Measurements from ENCODE around the gene NEDD4L.

Gene NEDD4L

DNA sequence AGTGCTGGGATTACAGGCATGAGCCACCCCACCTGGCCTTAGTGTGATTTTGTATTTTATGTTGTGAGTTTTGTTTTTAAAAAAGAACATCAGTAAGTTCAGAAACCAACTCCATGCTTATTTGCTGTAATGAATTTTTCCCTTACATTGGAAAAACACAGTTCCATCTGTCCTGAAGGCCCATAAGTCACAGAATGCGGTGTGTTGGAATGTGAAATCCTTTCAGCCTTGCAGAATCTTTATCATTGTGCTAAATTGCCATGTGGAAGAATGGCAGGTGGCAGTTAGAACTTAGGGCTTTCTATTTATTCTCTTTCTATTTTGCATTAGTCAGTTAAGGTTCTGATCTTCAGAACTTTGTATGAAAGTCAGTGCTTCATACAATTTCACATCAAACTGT is 52.6 kb downstream of the NEDD4L start:
- no peak for DNase-seq

DNA sequence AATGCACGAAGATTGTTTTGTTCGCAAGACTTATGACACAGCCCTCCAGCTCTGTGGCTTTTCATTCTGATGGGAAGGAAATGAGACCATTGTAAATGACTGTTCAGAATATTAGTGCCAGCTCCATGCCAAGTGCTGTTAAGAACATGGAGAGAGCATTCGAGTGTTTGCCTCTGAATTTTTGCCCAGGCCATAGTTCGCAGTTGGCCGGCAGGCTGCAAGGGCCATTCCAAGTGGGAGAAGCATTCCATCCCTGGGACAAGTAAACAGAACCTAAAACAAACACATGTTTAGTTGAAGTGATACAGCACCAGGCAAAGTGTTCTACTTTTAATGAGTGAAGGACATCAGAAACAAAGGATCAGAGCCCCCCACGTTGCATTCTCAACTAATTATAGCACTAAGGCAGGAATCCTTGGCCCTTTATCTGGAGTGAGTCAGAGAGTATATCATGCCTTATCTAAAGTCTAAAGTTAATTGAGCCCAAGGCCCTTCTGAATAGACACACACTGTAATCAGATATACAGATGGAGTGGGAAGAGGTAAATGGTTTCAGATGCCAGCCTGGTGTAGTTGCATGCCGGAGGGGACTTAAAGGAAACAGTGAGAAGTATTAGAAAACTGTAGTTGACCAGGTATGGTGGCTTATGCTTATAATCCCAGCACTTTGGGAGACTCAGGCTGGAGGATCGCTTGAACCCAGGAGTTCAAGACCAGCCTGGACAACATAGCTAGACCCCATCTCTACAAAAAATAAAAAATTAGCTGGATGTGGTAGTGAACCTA is 53.3 kb downstream of the NEDD4L start:
- DNase-seq, result no peak

DNA sequence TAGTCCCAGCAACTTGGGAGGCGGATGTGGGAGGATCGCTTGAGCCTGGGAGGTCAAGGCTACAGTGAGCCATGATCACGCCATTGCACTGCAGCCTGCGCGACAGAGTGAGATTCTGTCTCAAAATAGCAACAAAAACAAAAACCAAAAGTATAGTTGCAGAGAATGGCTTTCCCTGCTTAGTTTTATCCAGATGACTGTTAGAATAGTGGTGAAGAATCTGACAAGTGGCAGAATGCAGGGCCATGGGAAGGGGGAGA is 53.8 kb downstream of the NEDD4L start:
- DNase-seq, result no peak

DNA sequence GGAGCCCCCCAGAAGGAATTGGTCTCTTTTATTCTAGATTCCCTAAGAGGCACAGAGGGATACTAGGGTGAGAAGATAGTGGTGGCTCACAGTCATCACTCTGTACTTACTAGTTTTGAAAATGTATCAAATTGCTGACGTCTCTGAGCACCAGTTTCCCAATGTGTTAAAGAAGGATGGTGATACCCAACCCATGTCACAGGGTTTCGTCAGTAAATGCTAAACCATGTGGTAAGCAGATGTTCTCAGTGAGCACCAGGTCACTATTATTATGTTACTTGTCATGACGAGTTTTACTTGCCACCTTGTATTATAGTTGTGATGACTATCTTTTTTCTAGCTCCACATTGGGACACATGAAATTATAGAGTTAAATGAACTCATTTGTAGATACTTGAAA is 54.7 kb downstream of the NEDD4L start:
- no peak for DNase-seq

DNA sequence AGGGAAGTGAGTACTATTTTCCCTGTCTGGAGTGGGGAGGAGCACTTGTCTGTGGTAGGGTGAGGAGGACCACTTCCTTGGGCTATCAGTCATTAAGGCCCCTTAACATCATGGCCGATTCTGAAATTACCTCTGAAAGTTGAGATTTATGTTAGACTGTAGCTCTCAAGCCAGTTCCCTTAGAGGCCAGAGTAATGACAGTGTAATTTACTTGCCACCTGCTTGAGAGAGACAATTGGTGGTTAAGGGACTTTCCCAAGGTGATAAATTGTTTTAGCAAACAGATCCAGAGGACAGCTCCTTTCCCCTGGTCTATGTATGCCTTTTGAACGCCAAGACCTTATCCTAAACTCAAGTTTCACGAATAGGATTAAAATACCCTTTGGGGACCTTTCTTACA is 56.1 kb downstream of the NEDD4L start:
- no peak for DNase-seq

DNA sequence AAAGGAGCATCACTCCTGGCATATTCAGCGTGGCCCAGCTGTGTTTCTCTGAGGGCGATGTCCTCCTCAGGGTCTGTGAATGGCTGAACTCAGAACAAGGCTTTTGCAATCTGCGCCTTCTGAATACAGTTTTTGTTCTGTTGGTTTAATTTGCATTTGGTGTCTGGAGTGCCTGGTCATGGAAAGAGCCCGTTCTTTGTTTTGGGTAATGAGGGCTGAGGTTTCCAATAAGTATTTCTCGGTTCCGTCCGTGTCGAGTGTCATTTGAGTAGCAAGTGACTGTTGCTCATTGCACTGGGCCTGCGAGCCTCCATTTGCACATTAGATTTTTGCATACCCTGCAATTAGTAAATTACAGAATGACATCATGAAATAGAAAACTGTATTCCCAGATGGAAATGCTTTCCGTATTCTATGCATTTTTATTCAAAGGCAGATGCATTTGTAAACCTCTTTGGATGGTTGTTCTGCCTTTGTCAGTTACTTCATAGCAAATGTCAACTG is 57.3 kb downstream of the NEDD4L start:
- peak; percentile 77 to 96 for DNase-seq

DNA sequence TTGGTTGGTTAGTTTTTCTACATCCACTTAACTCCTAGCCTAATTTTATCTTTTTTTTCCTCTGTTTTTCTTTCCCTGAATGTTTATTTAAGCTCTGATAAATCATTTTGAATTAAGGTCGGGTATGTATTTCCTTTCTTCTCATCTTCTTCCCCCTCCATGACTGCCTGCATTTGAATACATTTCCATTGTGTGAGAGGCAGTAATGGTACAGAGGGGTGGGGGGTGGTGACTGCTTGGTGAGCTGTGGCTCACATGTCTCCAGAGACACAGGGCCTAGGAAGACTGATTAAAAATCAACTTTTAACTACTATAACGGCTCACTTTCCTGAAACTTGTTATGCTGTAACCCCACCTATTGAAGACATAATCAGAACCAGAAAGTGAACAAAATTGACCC is 58.0 kb downstream of the NEDD4L start:
- no peak for DNase-seq

DNA sequence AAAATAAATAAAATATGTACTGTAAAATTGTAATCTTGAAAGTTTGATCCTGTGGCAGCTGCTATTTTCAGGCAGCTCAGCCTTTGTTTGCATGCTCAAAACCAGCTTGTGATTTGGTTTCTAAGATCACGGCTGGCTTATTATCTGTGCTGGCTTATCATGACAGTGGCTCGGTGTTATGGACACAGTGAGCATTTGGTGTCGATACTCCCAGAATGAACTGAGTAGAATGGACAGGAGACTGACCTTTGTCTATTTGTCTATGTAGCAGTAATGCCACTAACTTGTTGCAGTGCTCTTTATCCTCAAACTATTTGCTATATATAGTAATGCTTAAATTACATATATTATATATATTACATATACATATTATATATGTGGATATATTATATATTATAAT is 58.8 kb downstream of the NEDD4L start:
- DNase-seq, result no peak

DNA sequence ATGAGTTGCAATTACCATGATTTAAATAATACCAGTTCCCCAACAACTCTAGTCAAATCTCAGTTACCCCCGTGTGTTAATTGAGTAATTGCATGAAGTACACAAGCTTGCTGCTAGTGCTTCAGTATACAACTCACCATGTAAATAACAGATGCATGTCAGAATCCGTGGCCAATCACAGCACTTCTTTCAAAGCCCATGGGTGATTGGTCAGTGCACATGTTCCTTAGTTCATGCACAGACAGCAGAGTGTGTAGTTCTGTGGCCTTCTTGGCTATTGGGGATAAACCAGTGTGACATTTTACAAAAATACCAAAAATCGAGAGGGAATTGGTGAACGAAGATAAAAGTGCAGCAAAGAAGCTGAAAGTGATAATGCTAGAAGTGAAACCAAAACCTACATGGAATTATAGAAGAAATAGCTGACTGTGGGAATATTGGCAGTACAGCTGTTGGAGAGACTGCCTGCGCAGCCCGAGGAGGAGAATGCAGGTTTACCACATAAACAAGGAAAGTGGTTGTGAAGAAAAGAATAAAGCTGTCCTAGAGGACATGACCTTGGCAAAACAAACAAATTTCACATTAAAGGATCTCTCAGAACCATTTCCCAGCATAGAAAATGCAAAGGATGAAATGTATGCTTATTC is 59.4 kb downstream of the NEDD4L start:
- DNase-seq, result no peak

DNA sequence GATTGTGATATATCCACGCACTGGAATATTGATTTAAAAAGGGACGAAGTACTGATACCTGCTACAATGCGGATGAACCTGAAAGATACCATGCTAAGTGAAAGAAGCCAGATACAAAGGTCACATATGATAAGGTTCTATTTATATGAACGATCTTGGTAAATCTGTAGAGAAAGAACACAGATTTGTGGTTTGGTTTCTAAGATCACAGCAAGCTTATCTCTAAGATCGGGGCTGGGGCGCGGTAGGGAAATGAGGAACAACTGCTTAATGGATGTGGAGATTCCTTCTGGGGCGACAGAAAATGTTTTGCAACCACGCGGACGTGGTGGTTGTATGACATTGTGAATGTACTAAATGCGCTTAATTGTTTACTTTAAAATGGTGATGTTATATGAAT is 60.1 kb downstream of the NEDD4L start:
- DNase-seq, result no peak

DNA sequence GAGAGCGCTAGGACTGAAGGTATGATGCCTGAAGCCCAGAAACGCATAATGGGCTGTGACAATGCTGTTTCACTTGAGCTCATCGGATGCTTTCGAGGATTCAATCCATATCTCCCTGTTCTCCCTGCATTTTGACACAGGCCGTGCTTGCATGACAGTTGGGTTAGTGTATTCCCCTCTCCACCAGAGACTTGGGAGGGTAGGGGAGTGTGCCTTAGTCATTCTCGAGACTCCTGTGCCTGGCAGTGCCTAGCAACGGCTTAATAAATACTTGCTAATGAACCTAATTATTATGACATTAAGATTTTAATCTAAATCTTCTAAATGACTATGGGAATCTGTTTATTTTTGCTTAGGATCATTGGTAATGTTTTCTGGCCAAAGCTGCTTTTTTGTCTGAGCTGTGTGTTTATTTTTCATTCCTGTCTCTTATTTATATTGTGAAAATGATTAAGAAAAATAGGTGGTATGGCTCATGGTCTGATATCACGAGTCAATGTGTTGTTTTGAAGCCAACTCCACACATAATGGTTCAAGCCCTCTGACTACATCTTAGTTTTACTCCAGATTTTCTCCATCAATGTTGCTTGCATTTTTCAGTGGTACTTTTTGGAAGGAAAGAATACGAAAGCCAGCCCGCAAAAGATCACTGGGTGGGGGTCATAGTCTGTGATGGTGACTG is 61.3 kb downstream of the NEDD4L start:
- DNase-seq, result no peak

DNA sequence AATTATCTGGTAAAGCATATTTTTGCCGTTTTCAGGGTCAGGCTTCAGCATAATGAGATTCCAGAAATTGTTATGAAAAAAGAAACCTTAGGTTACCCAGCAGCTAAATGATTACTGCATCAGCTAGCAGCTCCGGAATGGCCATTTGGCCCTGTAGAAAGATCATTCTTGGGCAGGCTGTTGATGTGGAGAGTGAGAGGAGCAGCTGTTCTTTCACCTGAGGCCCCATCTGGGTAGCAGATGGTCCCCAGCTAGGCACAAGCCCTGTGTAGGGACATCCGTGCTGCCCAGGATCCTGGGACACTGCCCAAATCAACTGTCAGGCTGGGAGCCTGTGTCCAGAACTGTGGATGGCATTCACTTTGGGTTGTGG is 61.8 kb downstream of the NEDD4L start:
- DNase-seq, result no peak

DNA sequence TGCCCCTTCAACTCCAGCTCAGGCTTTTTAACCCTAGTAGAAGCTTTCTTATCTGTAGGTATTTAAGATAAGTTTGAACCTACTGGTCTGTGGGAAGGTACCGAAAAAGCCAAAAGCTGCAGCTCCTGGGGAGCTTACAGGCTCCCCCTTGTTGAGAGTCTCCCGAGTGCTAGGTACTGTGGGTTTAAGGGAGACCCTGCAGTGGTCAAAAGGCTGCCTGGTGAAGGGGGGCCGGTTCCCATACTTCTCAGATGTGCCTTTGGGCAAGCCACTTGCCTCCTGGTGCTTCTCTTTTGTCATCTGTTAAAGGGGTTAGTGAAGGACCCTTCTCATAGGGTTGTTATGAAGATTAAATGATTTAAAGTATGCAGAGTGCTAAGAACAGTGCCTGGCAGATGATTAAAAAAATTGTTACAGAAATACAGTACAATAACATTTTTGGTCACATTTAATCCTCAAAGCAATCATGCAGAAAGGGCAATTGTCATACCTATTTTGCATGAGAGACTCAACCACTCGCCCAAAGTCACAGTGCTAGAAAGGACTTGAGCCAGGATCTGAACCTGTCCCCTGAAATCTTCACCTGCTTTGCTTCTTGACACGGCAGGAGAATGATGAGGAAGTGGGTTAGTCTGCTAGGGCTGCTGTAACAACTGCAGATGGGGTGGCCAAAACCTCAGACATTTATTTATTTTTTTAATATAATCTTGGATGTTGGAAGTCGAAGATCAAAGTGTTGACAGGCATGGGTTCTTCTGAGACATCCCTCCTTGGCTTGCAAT is 62.5 kb downstream of the NEDD4L start:
- DNase-seq, result no peak

DNA sequence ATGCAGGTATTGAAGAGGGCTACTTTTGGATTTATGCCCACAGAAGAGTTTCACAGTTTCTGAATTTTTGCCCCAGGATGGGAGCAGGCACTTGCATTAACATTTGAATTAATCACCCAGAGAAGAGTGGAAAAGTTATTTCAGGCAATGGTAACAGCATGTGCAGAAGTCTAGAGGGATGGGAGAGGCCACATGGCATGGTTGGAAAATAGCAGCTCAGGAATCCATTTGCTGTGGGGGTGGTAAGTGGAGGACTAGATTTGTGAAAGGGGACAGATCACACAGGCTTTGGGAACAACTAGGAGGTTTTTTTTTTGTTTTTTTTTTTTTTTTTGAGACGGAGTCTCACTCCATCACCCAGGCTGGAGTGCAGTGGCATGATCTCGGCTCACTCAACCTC is 65.2 kb downstream of the NEDD4L start:
- DNase-seq, result no peak

DNA sequence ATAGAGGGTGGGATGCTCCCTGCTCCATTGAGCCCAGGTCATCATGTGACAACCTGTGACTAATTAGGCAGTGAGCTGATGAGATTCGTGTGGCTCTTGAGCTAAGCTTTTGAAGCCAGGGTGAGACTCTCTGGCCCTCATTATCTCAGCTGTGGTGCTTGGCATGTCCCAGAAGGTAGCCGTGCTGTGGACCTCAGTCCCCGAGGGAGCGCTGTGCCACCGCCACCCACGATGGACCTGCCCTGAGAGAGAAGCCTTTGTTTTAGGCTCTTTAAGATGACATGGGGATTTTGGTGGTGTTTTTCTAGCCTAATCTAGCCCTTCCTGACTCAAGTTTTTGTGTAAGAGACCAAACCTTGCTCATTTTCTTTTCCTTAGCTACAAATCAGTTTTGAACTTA is 66.4 kb downstream of the NEDD4L start:
- DNase-seq, result no peak

DNA sequence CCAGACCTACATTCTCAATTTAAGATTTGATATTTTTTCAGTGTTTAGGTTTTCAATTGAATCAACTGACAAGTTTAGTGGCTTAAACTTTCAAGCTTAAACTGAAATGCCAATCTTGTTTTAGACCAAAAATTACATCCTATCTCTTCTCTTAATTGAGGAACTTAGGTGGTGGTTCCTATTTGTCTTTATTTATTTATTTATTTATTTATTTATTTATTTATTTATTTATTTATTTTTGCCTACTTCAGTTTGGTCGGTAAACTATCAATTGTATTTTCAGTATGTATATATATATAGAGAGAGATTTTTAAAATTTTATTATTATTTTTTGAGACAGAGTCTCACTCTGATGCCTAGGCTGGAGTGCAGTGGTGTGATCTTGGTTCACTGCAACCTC is 68.1 kb downstream of the NEDD4L start:
- no peak for DNase-seq

DNA sequence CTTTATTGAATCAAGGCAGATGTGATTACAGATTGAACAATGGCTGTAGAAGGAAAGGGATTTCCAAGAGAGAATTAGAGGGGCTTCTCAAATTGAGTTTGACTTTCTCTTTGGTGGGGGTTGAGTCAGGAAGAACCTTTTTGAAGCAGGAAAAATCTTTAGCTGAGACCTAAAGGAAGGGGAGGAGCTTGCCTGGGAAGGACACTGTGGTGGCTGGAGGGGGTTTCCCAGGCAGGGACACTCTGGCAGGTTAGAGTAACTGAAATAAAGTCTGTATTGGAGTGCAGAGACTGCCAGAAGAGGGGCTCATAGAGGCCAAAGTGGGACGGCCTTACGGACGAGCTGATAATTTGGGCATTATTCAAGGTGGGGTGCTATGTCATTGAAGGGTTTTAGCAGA is 69.3 kb downstream of the NEDD4L start:
- no peak for DNase-seq

DNA sequence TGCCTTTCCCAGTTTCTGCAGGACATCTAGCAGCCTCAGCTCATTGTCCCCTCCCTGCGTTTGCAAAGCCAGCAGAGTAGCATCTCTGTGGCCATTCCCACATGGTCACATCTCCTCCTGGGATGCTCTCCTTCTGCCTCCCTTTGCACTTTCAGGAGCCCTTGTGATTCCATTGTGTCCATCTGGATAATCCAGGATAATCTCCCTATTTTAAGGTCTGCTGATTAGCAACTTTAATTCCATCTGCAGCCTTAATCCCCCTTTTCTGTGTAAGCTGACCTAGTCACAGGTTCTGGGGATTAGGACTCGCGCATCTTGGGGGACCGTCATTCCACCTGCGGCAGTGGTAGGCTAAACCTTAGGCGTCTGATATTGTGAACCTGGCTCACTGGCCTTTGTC is 70.7 kb downstream of the NEDD4L start:
- no peak for DNase-seq

DNA sequence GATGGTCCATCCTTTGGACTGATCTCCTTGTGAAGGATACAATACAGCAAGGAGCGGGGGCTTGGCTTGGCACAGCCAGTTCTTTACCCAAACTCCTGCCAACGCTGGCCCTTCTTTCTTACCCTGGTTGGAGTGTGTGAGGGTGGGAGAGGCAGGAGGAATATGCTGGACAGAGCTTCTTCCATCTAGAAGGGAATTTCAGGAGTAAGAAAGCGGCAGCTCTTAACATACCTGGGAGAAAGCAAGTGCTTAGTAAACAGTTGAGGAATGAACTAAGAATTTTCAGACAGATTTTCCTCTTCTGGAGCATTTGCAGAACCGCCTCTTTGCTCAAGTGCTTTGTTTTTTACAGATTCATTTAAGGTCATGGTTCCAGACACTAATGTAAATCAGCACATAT is 72.8 kb downstream of the NEDD4L start:
- DNase-seq, result no peak

DNA sequence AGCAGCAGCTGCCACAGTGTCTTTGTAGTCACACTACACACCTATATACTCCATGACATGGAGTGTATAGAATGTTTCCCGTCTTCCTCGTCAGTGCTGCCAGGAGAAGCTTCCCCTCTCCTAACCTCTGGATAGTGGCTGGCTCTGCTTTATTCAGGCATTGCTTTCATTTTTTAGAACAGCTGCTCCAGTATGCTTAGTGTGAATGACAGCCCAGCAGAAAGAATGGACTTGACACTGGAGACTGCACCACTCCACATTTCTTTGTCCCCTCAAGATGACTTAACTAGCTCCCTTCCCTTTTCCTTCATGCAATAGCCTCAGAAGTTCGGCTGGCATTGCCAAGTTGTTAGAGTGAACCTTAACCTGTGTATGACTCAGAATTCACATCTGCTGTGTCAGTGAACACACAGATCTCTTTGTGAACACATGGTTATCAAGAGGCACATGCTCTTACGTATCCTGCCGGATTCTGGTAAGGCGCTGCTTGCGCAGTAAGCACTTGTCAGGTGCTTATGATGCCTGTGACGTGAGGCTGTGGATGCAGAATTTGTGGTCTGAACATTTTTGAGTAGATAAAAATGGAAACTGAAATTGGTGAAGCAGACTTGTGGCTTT is 73.9 kb downstream of the NEDD4L start:
- no peak for DNase-seq

DNA sequence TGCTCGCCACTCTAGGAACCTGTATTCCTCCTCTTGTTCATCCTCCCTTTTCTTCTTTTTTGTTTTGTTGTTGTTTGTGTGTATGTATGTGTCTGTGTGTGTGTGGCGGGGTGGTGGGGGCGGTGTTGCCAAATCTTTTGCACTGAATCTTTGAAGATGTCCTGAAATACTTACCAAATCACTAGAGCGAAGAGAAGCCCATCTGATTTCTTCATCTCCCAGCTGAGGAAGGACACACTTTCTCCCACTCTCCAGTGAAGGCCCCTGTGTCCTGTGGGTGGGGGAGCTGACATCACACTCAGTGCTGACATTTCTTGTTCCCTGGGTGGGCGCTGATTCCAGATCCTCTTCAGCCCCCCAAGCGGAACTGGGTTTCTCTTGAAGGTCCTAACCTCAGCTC is 74.5 kb downstream of the NEDD4L start:
- no peak for DNase-seq

DNA sequence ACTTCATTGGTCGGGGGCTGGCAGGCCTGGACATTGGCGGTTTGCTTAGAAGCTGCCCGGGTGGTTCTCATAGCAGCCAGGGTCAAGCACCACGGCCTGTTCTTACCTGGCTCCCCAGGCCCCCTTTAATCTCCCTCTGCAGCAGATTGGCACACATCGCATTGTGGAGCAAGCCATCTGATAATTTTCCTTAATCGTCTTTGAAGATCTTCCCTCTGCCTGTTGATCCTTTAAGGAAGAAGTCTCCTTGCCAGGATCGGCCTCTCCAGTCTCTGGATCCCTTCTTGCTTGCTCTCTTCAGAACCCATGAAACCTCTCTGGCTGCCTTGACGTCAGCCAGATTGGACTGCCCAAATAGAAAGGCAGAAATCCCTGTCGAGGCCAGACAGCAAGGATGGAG is 75.8 kb downstream of the NEDD4L start:
- DNase-seq, result no peak

DNA sequence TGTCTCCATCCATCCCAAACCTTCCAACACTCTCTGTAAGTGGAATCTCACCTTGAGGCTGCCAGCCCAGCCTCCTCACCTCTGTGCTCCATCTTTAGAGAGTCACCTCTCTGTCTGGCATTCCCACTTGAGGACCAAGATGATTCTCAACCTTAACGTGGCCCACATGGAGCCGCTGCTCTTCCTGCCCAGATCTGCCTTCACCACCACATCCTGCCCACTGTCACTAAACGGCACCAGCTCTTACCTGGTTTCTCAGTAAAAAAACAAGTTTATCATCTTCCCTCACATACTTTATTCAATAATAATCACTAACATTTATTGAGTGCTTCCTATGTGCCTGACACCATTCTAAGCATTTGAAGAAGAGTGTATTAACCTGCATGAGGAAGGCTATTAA is 80.4 kb downstream of the NEDD4L start:
- DNase-seq, result no peak

Data from hippocampal formation (tissue), 2 donors.